CD1c-positive myeloid dendritic cell (primary cell): ENCODE measurements around the gene NTPCR.
"Not testable (repeated sequence)": the region's sequence is repeated elsewhere in the genome, so short reads cannot be mapped to it uniquely, and the experiment has no call there.

Experiments used
- DNase-seq: peaks from one replicate; pipeline ENCODE4 v3.0.0-alpha.2; 2016; ENCODE audit errors: extremely low spot score

NTPCR gene

DNA sequence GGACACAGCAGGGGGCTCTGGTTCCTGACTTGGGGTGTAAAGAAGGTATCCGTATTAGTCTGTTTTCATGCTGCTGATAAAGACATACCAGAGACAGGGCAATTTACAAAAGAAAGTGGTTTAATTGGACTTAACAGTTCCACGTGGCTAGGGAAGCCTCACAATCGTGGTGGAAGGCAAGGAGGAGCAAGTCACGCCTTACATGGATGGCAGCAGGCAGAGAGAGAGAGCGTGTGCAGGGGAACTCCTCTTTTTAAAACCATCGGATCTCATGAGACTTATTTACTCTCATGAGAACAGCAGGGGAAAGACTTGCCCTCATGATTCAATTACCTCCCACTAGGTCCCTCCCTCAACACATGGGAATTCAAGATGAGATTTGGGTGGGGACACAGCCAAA is 23.2 kb upstream of the NTPCR start:
- not testable (repeated sequence) for DNase-seq

DNA sequence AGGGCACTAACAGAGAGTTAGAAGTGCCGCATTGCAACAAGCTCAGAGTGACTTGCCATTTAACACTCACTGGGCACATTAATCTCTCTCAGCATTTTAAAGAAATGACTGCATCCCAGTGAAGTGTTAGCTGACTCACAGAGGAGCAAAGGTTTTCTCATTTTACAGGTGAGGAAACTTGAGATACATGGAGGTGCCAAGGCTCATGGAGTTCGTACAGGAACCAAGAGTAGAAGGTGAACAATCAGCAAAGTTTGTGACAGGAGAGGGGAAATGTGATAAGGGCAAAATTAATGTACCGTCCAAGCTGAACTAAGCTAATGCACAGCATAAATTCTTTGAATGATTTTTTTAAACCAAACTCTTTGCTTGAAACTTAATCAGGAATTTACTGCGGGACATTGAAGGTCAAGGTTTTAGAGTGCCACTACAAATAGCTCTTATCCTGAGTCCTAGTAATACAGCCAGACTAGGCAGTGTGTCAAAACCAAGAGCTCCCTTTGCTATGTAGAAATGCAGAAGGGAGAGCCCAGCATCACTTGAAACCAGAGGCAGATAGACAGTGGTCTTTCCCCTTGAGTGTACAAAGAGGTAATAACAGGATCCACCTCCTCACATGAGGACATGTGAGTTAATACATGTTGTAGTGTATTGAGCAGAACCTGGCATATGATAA is 22.4 kb upstream of the NTPCR start:
- no peak for DNase-seq

DNA sequence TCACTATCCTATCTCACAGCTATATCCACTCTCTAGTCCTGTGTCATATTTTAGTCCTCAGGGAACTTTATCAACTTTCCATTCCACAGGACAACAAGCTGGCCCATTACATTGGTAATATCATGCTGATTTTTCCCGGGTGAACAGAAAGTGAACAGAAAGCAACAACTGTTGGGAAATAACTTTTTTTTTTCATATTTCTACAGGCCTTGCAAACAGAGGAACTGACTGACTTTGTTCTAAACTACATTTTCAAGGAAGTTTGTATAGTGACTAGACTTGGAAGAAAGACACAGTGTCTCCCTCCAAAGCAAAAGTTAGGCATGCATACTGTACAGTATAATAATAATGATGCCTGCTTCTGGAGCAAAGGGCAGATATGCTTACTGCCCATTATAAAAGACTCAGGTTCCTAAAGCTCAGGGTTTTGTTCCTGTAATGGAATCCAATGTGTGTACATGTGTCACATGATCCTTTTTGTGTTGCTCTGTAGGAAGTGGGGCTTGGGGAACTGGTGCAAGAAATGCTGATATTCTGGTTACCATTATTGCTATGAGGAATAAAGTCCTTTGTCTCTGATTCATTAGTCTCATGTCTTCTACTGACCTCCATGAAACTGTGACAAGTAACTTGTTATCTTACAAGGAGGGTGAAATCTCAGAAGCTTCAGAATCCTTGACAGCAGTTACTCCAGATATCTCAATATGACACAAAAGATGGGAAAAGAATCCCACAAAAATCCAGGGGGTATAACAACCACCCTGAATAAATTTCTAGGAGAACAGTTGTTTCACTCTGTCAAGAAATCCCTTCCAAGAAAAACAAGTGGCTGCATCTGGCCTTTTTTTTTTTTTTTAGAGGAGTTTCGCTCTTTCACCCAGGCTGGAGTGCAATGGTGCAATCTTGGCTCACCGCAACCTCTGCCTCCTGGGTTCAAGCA is 17.7 kb upstream of the NTPCR start:
- peak; percentile 29 for DNase-seq

DNA sequence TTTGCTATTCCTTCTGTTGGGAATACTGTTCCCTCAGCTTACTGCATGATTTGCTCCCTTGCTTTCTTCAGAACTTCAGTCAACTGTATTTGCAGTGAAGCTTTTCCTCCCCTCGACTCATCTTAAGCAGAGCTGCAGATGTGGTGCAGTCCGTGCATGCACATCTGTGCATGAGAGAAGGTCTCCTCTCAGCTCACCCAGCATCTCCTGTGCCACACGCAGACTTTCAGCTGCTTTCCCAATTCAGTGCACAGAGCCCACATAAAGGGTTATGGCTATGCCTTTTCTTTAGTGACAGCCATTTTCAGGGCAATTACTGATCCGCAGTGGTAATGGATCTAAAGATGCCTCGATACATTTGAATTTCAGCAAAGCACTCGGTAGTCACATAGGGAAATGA is 13.5 kb upstream of the NTPCR start:
- no peak for DNase-seq

DNA sequence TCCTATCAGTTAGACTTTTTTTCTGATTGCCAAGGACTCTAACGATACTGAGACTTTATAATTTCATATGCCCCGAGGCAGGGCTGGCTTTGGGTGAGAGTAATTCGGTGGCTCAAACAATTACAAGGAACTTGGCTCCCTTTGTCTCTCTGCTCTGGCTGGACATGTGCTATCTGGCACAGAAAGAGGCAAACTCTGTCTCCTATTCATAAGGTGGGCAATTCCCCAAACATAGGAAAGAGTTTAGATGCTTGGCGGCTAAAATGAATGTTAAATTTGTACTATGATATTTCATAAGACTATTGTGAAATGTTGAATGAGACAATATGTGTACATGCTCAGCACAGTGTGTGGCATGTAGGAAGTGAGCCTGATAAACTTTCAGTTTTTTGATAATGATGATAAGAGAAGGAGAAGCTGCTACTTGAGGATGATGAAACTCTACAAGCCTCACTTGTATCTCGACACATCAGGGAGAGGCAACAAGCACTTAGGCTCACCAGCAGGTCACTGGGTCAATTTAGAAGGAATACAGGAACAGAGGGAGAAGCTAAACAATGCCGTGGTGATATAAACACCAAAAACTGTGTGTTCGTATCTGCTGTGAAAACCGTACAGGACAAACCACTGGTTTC is 12.6 kb upstream of the NTPCR start:
- DNase-seq = peak; percentile 20

DNA sequence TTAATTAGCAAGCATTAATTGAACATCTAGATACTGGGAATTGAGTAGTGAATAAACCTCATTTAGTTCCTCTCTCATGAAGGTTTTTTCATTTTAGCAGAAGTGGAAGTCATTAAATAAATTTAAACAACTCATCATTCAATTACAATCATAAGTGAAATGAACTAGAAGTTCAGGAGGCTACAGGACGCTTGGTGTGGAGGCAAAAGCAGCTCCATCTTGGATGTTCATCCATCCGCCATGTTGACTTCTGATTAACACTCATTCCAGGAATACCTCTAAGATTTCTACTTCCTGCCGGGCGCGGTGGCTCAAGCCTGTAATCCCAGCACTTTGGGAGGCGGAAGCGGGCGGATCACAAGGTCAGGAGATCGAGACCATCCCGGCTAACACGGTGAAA is 11.5 kb upstream of the NTPCR start:
- no peak for DNase-seq

DNA sequence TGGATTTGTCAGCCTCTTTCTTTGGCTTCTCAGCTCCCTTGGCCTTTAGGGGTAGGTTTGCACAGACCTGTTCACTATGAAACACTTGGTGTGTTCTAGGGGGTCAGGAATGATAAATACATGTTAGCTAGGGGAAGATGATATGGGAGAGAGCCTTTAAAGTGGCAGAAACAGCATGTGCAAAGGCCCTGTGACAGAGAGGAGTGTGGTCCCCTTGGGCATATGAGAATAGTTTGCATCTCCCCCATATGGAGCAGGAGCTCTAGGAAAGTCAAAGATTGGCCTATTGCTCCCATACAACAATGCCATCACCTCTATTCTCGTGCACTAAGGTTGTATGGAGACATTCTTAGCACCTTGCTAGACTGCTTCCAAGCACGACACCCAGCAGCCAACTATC is 10.7 kb upstream of the NTPCR start:
- no peak for DNase-seq

DNA sequence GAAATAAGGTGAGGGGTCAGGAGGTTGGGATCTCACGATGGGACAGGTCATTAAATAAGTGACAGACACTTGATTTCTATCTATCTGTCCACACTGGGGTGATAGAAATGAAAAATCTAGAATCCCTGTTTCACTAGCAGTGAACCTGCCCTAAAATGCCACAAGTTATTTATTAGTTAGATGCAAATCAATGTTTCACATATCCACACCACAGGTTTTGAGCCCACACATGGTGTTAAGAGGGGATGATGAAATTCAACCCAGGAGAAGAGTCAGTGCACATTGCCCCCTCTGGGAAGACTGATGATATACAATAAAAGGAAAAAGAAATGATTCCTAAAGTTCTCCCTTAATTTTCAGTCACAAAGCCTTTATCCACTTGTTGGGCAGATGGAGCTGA is 10.1 kb upstream of the NTPCR start:
- no peak for DNase-seq

DNA sequence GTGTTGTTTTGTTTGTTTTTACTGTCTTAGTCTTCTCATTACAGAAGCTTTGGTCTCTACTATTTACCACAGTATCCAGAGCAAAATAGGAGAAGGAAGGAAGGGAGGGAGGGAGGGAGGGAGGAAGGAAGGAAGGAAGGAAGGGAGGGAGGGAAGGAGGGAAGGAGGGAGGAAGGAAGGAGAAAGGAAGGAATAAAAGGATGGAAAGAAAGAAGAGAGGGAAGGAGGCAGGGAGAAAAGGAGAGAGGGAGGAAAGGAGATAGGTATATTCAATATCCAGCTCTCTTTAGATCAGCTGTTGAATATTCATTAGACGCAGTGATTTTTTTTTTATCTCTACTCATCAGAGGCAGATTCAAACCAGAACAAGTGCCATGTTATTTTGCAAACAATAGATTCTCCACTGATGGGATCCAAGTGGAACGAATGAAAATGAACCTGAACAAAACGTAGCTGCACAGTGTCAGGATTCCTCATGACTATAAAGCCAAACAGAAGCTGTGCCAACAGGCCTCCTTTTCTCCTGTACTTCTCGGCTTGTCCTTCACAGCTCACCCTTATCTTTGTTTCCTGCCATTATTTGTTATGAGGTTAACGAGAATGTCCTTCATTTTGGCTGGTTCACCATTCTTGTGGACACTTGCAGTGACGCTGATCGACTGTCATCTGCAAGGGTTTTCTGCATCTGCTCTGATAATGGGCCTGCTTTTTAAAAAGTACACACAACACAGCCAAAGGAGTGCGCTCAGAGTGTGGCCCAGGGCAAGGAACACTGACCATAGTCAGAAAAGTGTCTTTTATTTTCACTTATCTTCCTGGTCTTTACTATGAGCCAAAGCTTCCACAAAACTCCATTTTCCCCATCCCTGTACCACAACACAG is 7.8 kb upstream of the NTPCR start:
- no peak for DNase-seq

DNA sequence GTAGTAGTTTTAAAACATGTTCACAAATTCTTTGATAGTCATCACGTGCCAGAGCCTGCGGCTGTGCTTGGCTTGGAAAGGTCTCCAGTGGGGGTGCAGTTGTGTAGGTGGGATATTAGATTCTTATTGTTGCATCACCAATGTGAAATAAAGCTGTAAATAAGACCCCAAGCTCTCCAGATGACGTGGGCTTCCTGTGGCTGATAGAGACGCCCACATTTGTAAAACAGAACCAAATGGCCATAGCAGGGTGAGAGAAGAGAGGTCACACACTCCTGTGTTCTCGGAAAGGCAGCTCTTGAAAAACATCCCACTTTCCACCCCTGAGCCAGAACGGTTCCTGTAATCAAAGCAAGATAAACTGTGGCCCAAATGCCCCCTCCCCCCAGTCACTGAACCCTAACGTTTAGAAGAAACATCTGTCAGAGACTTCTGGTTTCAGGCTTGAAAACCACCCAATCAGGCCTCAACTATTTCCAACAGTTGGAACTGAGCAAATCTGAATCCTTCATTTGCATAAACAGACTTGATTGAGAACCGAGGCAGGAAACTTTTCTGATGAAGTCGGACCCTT is 6.6 kb upstream of the NTPCR start:
- no peak for DNase-seq

DNA sequence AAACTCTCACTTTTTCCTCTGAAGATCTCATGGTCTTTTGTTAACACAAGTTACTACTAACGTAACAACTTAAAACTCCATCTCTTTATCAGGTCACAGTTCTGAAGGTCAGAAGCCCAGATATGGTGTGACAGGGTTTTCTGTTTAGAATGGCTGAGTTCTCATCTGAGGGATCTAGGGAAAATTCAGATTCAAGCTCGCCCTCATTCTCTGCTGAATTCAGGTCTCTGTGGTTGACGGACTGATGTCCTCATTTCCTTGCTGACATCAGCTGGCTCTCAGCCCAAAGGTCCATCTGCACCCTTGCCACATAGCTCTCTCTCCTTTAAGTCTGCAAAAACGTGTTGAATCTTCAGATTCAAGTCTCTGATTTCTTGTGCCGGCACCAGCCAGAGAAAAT is 6.1 kb upstream of the NTPCR start:
- DNase-seq = no peak

DNA sequence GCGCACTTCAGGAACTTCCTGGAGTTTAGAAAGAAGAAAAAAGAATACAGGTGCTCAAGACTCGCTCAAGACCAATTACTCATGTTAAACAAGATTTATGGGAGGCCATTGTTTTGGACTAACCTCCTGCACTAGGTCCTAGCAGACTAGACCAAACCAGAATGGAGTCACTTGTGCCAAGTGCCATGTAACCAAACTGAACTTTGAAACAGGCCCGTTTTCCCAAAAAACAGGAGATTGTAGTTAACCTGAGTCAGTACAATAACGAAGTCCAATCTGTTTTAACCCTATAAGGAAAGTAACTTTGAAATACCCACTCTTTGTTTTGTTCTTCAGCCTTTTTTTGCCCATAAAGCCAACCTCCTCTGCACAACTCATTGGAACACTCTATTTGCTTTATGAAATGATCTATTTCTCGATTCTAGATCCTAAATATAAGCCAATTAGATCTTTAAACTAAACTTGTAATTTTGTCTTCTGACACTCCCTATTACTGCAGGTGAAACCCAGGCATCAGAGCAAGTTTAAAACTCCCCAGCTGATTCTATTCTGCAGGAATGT is 695 bp upstream of the NTPCR start:
- no peak for DNase-seq

DNA sequence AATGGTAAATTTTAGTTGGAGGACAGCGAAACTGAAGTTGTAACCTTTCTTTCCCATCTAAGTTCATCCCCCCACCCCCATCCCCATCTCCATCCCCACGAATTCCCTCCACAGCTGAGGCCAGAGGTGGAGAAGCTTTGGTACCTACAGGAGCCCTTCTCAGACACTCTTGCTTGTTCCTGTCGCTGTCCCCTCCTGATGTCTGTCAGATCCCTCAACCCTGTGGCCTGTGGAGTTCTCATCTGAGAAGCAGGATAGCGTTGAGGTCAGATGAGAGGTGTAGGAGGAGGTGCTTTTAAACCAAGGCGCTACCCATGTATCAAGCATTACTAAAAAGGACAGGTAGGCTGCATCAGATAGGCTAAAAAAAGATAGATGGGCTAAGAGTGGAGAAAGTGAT is 769 bp downstream of the NTPCR start:
- no peak for DNase-seq

DNA sequence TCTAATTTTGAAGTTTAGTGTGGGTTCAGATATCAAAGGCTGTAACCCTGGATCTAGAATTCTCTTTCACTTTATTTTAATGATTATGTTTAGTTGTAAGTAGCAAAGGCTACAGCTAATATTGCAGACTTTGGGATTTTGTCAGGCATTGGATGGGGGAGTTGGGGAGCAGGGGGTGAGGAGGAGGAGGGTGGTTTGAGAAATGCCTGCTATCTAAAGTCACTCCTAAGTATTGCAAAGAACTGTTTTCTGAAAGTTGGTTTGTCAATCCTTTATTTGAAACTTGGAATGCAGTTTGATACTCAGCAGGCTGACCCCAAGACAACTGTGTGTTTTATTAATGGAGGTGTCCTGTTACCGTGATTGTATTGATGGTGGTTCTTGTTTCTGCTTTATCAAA is 1.2 kb downstream of the NTPCR start:
- no peak for DNase-seq

DNA sequence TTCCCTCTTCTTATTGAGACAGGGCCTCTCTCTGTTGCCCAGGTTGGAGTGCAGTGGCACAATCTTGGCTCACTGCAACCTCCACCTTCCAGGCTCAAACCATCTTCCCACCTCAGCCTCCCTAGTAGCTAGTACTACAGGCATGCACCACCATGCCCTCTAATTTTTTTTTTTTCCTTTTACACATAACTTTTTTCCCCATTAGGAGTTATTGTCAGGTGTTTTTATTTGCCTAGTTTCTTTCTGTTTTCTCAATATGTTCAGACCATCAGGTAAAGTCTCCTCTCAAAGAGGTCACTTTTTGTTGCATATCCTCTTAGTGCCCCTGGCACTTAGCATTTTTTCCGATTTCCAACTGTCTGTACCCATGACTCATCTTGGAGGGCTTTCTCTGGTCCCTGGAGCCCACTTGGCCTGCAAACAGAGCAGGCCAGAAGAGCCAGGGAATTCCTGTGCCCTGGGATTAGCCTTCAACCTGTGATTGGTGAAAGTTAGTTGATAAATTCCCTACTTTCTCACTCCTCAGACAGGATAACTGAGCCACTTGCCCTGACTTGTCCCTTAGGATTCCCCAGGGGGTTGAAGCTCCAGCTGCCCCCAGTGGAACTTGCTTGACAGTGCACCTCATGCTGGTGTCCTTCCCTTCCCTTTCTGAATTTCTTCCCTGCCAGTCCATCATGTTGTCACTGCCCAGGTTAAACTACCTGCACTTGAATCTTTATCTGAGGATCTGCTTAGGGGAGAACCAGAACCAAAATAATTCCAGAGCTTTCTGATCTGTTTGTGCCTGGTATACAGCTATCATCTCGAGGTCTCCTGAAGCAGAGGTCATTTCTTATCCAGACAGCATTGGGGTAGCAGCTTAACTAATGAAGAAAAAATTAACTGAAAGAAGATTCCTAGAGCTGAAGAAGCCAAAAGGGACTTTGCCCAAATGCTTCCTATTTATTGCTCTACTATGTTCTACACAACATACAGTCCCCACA is 2.4 kb downstream of the NTPCR start:
- peak; percentile 26 for DNase-seq

DNA sequence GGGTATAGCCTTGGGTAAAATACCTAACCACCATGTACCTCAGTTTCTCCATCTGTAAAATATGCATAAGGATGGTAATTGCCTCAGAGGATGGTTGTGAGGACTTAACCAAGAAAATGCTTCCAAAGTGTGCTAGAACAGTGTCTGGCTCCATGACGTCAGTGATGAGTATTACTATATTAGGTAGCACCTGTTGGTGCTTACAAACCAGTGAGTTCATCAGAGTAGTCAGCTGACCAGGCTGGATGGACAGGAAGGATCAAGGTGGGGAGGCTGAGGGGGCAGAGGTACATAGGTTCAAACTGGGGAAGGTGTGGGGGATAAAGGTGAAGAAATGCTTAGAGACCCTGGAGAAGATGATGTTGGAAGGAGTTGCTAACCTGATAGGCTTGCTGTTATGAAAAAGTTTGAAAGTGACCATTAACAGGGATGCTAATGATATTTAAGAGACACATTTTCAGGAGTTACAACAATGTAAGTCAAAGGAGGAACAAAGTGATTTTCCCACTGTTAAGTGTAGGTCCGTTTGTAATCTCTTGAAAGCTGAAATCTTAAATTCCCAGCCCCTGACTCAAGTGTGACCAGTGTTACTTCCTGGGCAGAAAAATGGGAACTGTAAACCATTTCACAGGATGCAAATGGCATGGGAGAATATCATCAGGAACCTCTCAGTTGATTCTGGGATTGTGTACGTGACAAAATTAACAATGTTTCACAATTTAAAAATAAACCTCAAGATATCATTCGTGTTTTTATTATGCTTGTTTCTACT is 4.4 kb downstream of the NTPCR start:
- DNase-seq = no peak

DNA sequence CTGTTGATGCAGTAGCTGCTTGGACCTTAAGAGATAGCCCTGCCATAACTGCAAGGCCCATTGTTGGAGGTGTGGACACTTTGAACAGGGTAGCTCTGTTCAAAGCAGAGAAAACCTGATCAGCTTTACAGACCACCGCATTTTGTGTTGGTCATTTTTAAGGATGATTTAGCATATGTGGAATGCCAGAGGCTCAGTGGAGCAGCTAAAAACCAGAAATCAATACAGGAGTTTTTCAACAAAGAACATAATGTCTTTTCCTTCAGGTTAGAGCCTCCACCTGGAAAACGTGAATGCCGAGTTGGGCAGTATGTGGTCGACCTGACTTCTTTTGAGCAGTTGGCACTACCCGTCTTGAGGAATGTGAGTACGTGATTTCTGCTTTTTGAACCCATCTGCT is 5.7 kb downstream of the NTPCR start:
- DNase-seq = no peak

DNA sequence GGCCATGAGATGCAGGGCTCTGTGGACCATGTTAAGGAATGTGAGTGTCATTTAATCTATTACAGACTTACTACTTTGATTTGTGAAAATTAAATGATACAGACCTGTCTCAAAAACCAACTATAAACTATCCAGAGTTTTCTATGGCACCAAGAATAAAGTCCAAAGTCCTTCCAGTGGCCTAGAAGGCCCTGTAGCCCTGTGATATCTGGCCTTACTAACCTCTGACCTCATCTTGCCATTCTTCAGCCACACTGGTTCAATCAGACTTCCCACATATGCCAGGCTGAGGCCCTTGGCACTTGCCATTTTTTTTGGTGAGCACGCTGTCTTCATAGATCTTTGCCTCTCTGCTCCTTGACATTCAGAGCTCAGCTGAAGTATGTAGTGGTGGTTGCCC is 7.7 kb downstream of the NTPCR start:
- DNase-seq = no peak
